Glutamatergic neuron (in vitro differentiated cells): ENCODE measurements around the gene ANGPTL2. TPM values are rescaled to one million over a fixed set of nuclear protein-coding genes. Genes with fewer than 3 reads are reported as not detected.

ENCODE experiments used
- DNase-seq: peaks from one replicate; pipeline ENCODE4 v3.0.0; 2022
- H3K27ac Mint-ChIP-seq: one replicate; pipeline ENCODE4 v1.8.0; 2020; ENCODE audit warnings: mild to moderate bottlenecking, mixed read lengths, inconsistent platforms; ENCODE audit not compliant: unreplicated experiment
- H3K27me3 Mint-ChIP-seq: one replicate; pipeline ENCODE4 v1.8.0; 2020; ENCODE audit warnings: mild to moderate bottlenecking, moderate library complexity, mixed read lengths, inconsistent platforms; ENCODE audit not compliant: unreplicated experiment
- H3K36me3 Mint-ChIP-seq: one replicate; pipeline ENCODE4 v1.8.0; 2020; ENCODE audit warnings: mild to moderate bottlenecking, mixed read lengths, inconsistent platforms; ENCODE audit not compliant: unreplicated experiment
- H3K4me1 Mint-ChIP-seq: one replicate; pipeline ENCODE4 v1.8.0; 2020; ENCODE audit warnings: mild to moderate bottlenecking, low read depth, mixed read lengths, inconsistent platforms; ENCODE audit not compliant: unreplicated experiment
- H3K4me3 Mint-ChIP-seq: one replicate; pipeline ENCODE4 v1.8.0; 2020; ENCODE audit warnings: mild to moderate bottlenecking, mixed read lengths, inconsistent platforms; ENCODE audit not compliant: unreplicated experiment
- H3K9me3 Mint-ChIP-seq: one replicate; pipeline ENCODE4 v1.8.0; 2020; ENCODE audit warnings: mild to moderate bottlenecking, moderate library complexity, mixed read lengths, inconsistent platforms; ENCODE audit not compliant: unreplicated experiment
- total RNA-seq: library from RNA; stranded (reverse); fragmentation: NEBNext Ultra II Directional; extraction: Animal tissue kit (Norgen Biotek cat#: 25700); gene quantifications from one replicate; pipeline ENCODE4 v1.2.1, GENCODE V29; 2021; ENCODE audit not compliant: unreplicated experiment
- TF ChIP-seq, protein P1 (sequence below): fragments of 200-600 bp; sonication (generic); IDR thresholded peaks from one replicate; pipeline ENCODE4 v1.5.0; 2021; ENCODE audit not compliant: partially characterized antibody, unreplicated experiment

Gene ANGPTL2
- total RNA-seq, 1 donor from 2014 or later, result 55.5 TPM

DNA sequence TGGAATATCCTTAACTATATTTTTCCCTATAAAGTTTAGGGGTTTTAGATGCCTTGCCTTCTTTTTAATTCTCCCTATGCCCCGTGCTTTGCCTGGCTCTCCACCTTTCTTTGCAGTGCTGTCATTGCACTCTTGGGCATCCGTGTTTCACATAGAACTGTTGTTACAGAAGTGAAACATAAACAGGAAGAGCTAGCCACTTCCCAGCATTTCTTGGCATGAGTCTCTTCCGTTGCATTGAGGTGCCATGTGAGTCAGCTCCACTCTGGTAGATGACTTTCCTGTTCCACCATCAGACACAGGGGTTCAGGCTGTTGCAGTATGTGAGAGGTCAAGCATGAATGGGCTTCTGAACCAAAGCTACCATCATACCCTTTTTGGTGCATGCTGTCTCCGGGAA, 73.4 kb downstream of the ANGPTL2 start:
- H3K4me1 Mint-ChIP-seq, result no peaks in the 10 kb centered on the region
- H3K36me3 Mint-ChIP-seq, result no peaks in the 10 kb centered on the region
- H3K27me3 Mint-ChIP-seq, result no peaks in the 10 kb centered on the region
- H3K9me3 Mint-ChIP-seq, result no peaks in the 10 kb centered on the region
- TF ChIP-seq, protein P1, sequence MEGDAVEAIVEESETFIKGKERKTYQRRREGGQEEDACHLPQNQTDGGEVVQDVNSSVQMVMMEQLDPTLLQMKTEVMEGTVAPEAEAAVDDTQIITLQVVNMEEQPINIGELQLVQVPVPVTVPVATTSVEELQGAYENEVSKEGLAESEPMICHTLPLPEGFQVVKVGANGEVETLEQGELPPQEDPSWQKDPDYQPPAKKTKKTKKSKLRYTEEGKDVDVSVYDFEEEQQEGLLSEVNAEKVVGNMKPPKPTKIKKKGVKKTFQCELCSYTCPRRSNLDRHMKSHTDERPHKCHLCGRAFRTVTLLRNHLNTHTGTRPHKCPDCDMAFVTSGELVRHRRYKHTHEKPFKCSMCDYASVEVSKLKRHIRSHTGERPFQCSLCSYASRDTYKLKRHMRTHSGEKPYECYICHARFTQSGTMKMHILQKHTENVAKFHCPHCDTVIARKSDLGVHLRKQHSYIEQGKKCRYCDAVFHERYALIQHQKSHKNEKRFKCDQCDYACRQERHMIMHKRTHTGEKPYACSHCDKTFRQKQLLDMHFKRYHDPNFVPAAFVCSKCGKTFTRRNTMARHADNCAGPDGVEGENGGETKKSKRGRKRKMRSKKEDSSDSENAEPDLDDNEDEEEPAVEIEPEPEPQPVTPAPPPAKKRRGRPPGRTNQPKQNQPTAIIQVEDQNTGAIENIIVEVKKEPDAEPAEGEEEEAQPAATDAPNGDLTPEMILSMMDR, result no peak
- H3K4me3 Mint-ChIP-seq, result no peak overlapping the region
- no peak overlapping the region for H3K27ac Mint-ChIP-seq
- DNase-seq, result no peak

DNA sequence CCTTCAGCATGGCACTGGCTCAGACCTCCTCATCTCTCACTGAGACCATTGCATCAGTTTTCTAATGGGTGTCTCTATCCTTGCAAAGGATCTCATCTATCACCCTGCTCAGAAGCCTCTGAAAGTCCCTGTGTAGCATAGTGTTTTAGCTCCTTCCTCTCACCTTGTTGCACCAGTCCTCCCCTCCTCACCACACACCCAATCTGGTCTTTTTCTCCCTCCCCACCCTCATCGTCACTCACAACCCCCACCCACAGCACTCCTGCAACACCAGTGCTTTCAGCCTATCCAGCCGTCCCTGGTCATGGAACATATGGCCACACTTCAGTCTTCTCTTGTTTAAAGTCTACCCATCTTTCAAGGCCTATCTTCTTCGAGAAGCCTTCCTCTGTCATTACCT, 74.5 kb downstream of the ANGPTL2 start:
- Mint-ChIP-seq H3K4me1 (no peaks in the 10 kb centered on the region), H3K9me3 (no peaks in the 10 kb centered on the region), H3K27ac (no peak overlapping the region), H3K27me3 (no peaks in the 10 kb centered on the region), H3K4me3 (no peak overlapping the region), H3K36me3 (no peaks in the 10 kb centered on the region)
- no peak for DNase-seq
- TF ChIP-seq, protein P1, result no peak

DNA sequence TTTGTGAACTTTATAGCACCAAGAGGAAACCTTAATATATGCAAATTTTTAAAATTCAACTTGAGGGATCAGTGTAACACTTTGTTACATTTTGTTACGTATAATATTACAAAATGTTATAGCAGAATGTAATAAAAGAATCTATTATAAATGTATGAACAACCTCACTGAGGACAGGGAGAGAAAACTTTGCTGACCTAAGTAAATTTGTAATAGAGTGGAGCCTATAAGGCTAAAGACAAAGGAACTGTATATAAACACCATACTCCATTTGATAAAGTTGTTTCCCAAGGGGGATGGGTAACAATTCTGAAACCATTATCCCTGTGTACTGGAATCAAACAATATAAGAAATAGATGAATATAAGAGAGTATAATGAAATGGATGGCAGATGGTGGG, 77.3 kb downstream of the ANGPTL2 start:
- DNase-seq, result no peak
- Mint-ChIP-seq H3K9me3 (no peaks in the 10 kb centered on the region), H3K4me3 (no peak overlapping the region), H3K36me3 (no peaks in the 10 kb centered on the region), H3K27ac (no peak overlapping the region), H3K27me3 (no peaks in the 10 kb centered on the region), H3K4me1 (no peaks in the 10 kb centered on the region)
- TF ChIP-seq, protein P1, result no peak

DNA sequence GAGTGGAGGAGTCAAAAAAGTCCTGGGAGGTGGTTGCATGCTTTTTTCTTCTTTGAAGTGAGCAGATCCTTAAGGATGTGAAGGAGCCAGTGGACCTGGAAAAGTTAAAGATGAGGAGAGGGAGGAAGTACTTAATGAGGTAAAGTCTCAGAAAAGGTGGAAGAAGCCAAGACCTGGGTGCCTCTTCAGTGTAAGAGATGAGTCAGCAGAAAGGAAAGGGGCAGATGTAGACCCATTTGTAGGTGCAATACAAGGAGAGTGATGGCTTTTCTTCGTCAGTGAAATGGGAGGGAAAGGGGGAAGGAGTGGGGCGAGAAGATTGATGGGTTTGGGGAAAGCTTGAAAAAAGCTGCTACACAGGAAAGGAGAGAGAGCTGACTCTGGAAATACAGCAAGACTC, 82.9 kb downstream of the ANGPTL2 start:
- no peak for DNase-seq
- Mint-ChIP-seq H3K4me3 (no peak overlapping the region), H3K27ac (no peak overlapping the region), H3K27me3 (no peaks in the 10 kb centered on the region), H3K36me3 (no peaks in the 10 kb centered on the region), H3K9me3 (no peaks in the 10 kb centered on the region), H3K4me1 (no peaks in the 10 kb centered on the region)
- TF ChIP-seq, protein P1, result no peak

DNA sequence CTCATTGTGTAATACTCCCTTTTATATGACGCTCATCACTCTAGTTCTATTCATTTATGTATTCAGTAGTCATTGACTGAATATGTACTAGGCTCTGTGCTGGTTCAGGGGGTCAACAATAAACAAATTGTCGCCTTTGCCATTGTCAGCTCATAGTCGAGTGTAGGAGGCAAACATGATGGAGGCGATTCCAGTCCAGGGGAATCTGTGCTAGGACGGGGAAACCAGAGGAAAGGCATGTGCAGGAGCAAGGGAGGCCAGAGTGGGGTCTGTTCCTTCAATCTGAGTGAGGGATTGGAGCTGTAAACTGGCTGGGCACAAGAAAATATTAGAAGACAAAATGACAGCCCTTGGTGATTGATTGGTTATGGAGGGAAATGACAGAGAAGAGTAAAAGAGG, 83.9 kb downstream of the ANGPTL2 start:
- no peak overlapping the region for H3K27ac Mint-ChIP-seq
- H3K9me3 Mint-ChIP-seq, result no peaks in the 10 kb centered on the region
- TF ChIP-seq, protein P1, result no peak
- H3K4me3 Mint-ChIP-seq, result no peak overlapping the region
- no peaks in the 10 kb centered on the region for H3K36me3 Mint-ChIP-seq
- no peak for DNase-seq
- H3K27me3 Mint-ChIP-seq, result no peaks in the 10 kb centered on the region
- no peaks in the 10 kb centered on the region for H3K4me1 Mint-ChIP-seq

Other genes starting within 250 kb of the ANGPTL2 start
- gene RALGPS1, start 207.9 kb downstream of the ANGPTL2 start, total RNA-seq, result 23.8 TPM
- gene GARNL3, start 142.1 kb upstream of the ANGPTL2 start, total RNA-seq, result 14.7 TPM